GM12891 (cell line): Measurements from ENCODE around the gene CMTR1.

Experiments used
- DNase-seq: peaks from one replicate; pipeline ENCODE4 v3.0.0; 2011; ENCODE audit warnings: low spot score; ENCODE audit not compliant: insufficient read length
- FAIRE-seq: peaks from 2 replicates; lab custom pipeline; 2011; peaks lifted over from hg19 to GRCh38; lab: Jason Lieb, UNC
- PAX5 ChIP-seq: IDR thresholded peaks from 2 replicates; pipeline ENCODE4 v1.6.1; 2011; ENCODE audit warnings: low read length, moderate library complexity, mild to moderate bottlenecking; ENCODE audit not compliant: insufficient read depth, severe bottlenecking
- POLR2A ChIP-seq: IDR thresholded peaks from 2 replicates; pipeline ENCODE4 v1.6.1; 2011; ENCODE audit warnings: low read depth, low read length, control low read depth
- POLR2AphosphoS5 ChIP-seq: IDR thresholded peaks from 2 replicates; pipeline ENCODE4 v1.6.1; 2011; ENCODE audit warnings: low read depth, low read length, control low read depth
- POU2F2 ChIP-seq: IDR thresholded peaks from 2 replicates; pipeline ENCODE4 v1.6.1; 2011; ENCODE audit warnings: low read depth, mild to moderate bottlenecking, control low read depth, low read length, moderate library complexity
- SPI1 ChIP-seq: IDR thresholded peaks from 2 replicates; pipeline ENCODE4 v1.6.1; 2011; ENCODE audit warnings: low read depth, low read length, control low read depth
- TAF1 ChIP-seq: IDR thresholded peaks from 2 replicates; pipeline ENCODE4 v1.6.1; 2011; ENCODE audit warnings: low read depth, low read length, control low read depth

Gene CMTR1

DNA sequence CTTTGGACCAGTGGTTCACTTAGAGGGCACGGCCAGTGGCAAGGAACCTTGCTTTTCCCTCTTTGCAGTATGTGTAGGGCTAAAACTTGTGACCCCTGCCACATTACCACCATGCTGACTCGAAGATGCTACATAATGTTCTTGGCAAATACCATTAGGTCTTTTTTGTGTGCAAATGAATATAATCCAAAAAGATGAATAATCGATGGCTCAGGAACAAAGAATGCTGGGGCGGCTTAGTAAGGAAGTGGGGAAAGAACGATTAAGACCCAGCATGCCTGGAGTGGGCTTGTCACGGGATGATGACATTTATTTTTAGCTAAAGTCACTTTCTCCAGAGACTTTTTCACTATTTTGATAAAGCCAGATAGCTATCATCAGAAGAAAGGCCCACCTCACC lies 23.1 kb downstream of the CMTR1 start:
- DNase-seq, result no peak
- FAIRE-seq, result peak; percentile 33
- TF ChIP-seq POLR2A, result no peak
- TF ChIP-seq TAF1, result no peak
- TF ChIP-seq POU2F2, result no peak
- no peak for TF ChIP-seq POLR2AphosphoS5

GRCh38 chr6:37456816-37457560 lies 24.0 kb downstream of the CMTR1 start:
- DNase-seq, result no peak
- FAIRE-seq, result no peak
- TF ChIP-seq POU2F2 (no peak), SPI1 (no peak), TAF1 (no peak), POLR2A (no peak)

DNA sequence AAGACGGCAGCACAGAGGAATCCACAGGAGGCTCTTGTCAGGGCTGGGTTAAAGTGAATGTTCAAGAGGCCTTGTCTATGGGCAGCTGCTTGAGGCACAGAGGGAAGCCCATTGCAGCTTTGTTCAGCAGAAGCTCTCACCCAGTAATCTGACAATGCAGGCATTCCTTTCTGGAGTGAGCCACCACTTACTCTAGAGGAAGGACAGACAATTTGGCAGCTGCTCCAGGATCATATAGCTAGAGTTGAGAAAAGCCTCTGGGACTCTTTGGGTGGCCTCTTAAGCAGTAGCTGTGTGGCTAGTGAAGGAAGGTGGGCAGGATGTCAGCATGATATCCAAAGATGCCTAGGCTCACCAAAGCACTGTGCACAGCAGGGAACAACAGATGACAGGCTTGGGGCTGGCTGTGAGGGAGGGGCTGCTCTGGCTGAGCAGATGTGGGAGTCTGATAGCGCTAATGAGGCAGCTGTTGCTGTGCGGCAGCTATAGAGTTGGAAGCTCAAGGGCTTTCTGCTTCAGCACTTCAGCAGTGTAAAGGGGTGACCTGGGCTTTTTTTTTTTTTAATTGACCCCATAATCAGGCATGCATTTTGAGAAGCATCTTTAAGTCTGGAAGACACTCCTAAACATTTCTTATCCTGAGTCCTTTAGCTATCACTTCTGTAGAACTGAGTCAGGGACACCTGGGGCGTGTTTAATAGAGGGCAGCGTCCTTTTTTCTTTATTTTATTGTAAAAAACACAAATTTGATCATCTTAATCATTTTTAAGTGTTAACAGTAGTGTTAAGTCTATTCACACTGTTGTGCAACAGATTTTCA lies 27.2 kb downstream of the CMTR1 start:
- TF ChIP-seq POU2F2 (no peak), SPI1 (no peak), TAF1 (no peak), POLR2AphosphoS5 (no peak), POLR2A (no peak), PAX5 (no peak)
- FAIRE-seq, result no peak
- no peak for DNase-seq

DNA sequence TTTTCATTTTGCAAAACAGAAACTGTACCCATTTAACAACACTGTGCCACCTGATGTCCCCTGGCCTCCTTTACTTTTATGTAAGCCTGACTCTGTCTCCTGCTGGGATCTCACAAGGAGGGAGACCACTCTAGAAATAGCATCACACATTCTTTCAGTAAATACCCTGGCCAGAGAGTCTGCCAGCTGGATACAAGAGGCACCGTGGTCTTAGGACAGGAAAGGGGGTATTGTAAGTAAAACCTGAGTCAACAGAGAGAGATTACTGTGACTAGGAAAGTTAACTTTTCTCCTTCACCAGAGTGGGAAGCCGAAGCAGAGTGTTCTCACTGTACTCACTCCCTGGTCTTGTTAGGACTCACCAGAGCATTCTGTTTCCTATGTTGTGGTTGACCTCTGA lies 27.8 kb downstream of the CMTR1 start:
- DNase-seq (no peak), FAIRE-seq (no peak)
- TF ChIP-seq POLR2AphosphoS5 (no peak), TAF1 (no peak), PAX5 (no peak), POLR2A (no peak), SPI1 (no peak), POU2F2 (no peak)

GRCh38 chr6:37463110-37463509 lies 30.1 kb downstream of the CMTR1 start:
- TF ChIP-seq TAF1, result no peak
- no peak for TF ChIP-seq POLR2A
- TF ChIP-seq SPI1, result no peak
- no peak for TF ChIP-seq POU2F2
- no peak for TF ChIP-seq POLR2AphosphoS5
- no peak for TF ChIP-seq PAX5
- no peak for FAIRE-seq
- no peak for DNase-seq

DNA sequence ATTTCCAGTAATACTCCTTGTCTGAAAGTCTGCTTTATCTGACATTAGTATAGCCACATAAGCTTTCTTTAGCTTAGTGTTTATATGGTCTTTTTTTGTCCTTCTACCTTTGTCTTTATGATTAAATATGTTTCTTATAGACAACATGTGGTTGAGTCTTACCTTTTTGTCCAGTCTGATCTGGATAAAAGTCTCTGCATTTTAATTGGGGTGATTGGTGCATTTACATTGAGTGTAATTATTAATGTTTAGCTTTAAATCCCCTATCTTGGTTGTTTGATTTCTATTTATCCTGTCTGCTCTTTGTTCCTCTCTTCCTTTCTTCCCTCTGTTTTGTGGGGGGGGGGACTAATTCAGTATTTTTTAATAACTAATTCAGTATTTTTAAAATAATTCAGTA lies 34.7 kb downstream of the CMTR1 start:
- FAIRE-seq (no peak), DNase-seq (no peak)
- TF ChIP-seq SPI1, result no peak
- TF ChIP-seq POLR2AphosphoS5, result no peak
- TF ChIP-seq POU2F2, result no peak
- no peak for TF ChIP-seq PAX5
- TF ChIP-seq TAF1, result no peak
- no peak for TF ChIP-seq POLR2A

- FAIRE-seq, result peak; percentile 13
- DNase-seq, result no peak
- no peak for TF ChIP-seq TAF1
- no peak for TF ChIP-seq SPI1
- TF ChIP-seq PAX5, result no peak
- no peak for TF ChIP-seq POLR2A
- TF ChIP-seq POU2F2, result no peak
- TF ChIP-seq POLR2AphosphoS5, result no peak
Observed at GRCh38 chr6:37473364-37474095, 40.5 kb downstream of the CMTR1 start.

- TF ChIP-seq SPI1, result no peak
- TF ChIP-seq POU2F2, result no peak
- TF ChIP-seq POLR2A, result no peak
- TF ChIP-seq TAF1, result no peak
- no peak for TF ChIP-seq POLR2AphosphoS5
- no peak for TF ChIP-seq PAX5
- no peak for FAIRE-seq
Observed at GRCh38 chr6:37474316-37474715, 41.3 kb downstream of the CMTR1 start.

GRCh38 chr6:37477191-37477590 lies 44.2 kb downstream of the CMTR1 start:
- DNase-seq, result no peak
- no peak for FAIRE-seq
- TF ChIP-seq PAX5 (no peak), SPI1 (no peak), POLR2AphosphoS5 (no peak), POLR2A (no peak), POU2F2 (no peak), TAF1 (no peak)

More at GRCh38 chr6:37474316-37474715, 41.3 kb downstream of the CMTR1 start:
- no peak for DNase-seq
